ENCODE measurements around the gene KNSTRN. TPM values are rescaled to one million over a fixed set of nuclear protein-coding genes. Genes with fewer than 3 reads are reported as not detected.

KNSTRN gene
- total and polyA plus RNA-seq, 2 experiments from 2014 or later = 67.9 to 80.4 TPM

DNA sequence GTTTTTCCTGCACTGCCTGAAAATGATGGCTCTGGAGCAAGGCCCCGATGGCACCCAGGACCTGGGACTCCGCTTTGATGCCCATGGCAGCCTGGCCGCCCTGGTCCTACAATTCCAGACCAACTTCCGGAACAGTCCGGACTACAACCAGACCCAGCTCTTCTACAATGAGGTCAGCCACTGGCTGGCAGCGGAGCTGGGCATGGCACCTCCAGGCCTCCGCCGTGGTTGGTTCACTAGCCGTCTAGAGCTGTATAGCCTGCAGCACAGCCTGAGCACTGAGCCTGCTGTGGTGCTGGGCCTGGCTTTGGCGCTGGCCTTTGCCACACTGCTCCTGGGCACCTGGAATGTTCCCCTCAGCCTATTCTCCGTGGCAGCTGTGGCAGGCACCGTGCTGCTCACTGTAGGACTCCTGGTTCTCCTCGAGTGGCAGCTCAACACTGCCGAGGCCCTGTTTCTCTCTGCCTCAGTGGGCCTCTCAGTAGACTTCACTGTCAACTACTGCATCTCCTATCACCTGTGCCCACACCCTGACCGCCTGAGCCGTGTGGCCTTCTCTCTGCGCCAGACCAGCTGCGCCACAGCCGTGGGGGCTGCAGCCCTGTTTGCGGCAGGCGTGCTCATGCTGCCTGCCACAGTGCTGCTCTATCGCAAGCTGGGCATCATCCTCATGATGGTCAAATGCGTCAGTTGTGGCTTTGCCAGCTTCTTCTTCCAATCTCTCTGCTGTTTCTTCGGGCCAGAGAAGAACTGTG, 13.6 kb upstream of the KNSTRN start:
- Mint-ChIP-seq H3K4me1 (peaks cover 30% of the 10 kb centered on the region), H3K36me3 (ENCODE audit: low read depth) (no peaks in the 10 kb centered on the region; the same call in 2 of the 3 replicates), H3K27me3 (ENCODE audit: insufficient read depth, low read depth, poor library complexity) (peaks cover 31% of the 10 kb centered on the region), H3K9me3 (peaks cover 2% of the 10 kb centered on the region; the same call in 1 of the 3 replicates), H3K4me3 (peak overlapping the region; percentile 34; the same call in 1 of the 3 replicates), H3K27ac (no peak overlapping the region)
- H3K4me3 ChIP-seq = no peak overlapping the region
- 0 out of 2 replicates have a peak, but pooled peaks cover 3% of the 10 kb centered on the region for H3F3A ChIP-seq (replicated peaks; ENCODE audit: low read depth)
- H3K36me3 ChIP-seq (ENCODE audit: insufficient read depth) = no peaks in the 10 kb centered on the region
- DNase-seq (ENCODE audit: low spot score) (no peak), ATAC-seq (no peak)
- H3K9me2 ChIP-seq (ENCODE audit: insufficient read depth) = no peaks in the 10 kb centered on the region
- no peak overlapping the region for H3K4me2 ChIP-seq
- peak overlapping the region; percentile 90; the same call in 1 of the 2 replicates for H2AFZ ChIP-seq
- TF ChIP-seq, protein P1, sequence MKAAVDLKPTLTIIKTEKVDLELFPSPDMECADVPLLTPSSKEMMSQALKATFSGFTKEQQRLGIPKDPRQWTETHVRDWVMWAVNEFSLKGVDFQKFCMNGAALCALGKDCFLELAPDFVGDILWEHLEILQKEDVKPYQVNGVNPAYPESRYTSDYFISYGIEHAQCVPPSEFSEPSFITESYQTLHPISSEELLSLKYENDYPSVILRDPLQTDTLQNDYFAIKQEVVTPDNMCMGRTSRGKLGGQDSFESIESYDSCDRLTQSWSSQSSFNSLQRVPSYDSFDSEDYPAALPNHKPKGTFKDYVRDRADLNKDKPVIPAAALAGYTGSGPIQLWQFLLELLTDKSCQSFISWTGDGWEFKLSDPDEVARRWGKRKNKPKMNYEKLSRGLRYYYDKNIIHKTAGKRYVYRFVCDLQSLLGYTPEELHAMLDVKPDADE (IDR thresholded peaks at IDR 0.05) = no peak
- TF ChIP-seq STAT1 (IDR thresholded peaks at IDR 0.05; ENCODE audit: unreplicated experiment) (no peak), EZH2phosphoT487 (IDR thresholded peaks at IDR 0.05; ENCODE audit: unreplicated experiment) (no peak), EZH2 (IDR thresholded peaks at IDR 0.05; ENCODE audit: low read depth, unreplicated experiment) (no peak), CREB1 (CRISPR knock-in tag; IDR thresholded peaks at IDR 0.05; ENCODE audit: low read depth) (no peak), NANOG (IDR thresholded peaks at IDR 0.05; ENCODE audit: borderline replicate concordance) (no peak), JUNB (IDR thresholded peaks at IDR 0.05; ENCODE audit: unreplicated experiment) (no peak), POLR2AphosphoS5 (IDR thresholded peaks at IDR 0.05; ENCODE audit: low read depth) (no peak), ZNF114 (CRISPR knock-in tag; IDR thresholded peaks at IDR 0.05) (no peak), ZNF331 (CRISPR knock-in tag; IDR thresholded peaks at IDR 0.05; ENCODE audit: low read depth) (no peak)
- TF ChIP-seq, protein P2, sequence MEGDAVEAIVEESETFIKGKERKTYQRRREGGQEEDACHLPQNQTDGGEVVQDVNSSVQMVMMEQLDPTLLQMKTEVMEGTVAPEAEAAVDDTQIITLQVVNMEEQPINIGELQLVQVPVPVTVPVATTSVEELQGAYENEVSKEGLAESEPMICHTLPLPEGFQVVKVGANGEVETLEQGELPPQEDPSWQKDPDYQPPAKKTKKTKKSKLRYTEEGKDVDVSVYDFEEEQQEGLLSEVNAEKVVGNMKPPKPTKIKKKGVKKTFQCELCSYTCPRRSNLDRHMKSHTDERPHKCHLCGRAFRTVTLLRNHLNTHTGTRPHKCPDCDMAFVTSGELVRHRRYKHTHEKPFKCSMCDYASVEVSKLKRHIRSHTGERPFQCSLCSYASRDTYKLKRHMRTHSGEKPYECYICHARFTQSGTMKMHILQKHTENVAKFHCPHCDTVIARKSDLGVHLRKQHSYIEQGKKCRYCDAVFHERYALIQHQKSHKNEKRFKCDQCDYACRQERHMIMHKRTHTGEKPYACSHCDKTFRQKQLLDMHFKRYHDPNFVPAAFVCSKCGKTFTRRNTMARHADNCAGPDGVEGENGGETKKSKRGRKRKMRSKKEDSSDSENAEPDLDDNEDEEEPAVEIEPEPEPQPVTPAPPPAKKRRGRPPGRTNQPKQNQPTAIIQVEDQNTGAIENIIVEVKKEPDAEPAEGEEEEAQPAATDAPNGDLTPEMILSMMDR (conservative IDR thresholded peaks at IDR 0.05; ENCODE audit: low read depth in 2 of 2) = no peak
- TF ChIP-seq, protein P3, sequence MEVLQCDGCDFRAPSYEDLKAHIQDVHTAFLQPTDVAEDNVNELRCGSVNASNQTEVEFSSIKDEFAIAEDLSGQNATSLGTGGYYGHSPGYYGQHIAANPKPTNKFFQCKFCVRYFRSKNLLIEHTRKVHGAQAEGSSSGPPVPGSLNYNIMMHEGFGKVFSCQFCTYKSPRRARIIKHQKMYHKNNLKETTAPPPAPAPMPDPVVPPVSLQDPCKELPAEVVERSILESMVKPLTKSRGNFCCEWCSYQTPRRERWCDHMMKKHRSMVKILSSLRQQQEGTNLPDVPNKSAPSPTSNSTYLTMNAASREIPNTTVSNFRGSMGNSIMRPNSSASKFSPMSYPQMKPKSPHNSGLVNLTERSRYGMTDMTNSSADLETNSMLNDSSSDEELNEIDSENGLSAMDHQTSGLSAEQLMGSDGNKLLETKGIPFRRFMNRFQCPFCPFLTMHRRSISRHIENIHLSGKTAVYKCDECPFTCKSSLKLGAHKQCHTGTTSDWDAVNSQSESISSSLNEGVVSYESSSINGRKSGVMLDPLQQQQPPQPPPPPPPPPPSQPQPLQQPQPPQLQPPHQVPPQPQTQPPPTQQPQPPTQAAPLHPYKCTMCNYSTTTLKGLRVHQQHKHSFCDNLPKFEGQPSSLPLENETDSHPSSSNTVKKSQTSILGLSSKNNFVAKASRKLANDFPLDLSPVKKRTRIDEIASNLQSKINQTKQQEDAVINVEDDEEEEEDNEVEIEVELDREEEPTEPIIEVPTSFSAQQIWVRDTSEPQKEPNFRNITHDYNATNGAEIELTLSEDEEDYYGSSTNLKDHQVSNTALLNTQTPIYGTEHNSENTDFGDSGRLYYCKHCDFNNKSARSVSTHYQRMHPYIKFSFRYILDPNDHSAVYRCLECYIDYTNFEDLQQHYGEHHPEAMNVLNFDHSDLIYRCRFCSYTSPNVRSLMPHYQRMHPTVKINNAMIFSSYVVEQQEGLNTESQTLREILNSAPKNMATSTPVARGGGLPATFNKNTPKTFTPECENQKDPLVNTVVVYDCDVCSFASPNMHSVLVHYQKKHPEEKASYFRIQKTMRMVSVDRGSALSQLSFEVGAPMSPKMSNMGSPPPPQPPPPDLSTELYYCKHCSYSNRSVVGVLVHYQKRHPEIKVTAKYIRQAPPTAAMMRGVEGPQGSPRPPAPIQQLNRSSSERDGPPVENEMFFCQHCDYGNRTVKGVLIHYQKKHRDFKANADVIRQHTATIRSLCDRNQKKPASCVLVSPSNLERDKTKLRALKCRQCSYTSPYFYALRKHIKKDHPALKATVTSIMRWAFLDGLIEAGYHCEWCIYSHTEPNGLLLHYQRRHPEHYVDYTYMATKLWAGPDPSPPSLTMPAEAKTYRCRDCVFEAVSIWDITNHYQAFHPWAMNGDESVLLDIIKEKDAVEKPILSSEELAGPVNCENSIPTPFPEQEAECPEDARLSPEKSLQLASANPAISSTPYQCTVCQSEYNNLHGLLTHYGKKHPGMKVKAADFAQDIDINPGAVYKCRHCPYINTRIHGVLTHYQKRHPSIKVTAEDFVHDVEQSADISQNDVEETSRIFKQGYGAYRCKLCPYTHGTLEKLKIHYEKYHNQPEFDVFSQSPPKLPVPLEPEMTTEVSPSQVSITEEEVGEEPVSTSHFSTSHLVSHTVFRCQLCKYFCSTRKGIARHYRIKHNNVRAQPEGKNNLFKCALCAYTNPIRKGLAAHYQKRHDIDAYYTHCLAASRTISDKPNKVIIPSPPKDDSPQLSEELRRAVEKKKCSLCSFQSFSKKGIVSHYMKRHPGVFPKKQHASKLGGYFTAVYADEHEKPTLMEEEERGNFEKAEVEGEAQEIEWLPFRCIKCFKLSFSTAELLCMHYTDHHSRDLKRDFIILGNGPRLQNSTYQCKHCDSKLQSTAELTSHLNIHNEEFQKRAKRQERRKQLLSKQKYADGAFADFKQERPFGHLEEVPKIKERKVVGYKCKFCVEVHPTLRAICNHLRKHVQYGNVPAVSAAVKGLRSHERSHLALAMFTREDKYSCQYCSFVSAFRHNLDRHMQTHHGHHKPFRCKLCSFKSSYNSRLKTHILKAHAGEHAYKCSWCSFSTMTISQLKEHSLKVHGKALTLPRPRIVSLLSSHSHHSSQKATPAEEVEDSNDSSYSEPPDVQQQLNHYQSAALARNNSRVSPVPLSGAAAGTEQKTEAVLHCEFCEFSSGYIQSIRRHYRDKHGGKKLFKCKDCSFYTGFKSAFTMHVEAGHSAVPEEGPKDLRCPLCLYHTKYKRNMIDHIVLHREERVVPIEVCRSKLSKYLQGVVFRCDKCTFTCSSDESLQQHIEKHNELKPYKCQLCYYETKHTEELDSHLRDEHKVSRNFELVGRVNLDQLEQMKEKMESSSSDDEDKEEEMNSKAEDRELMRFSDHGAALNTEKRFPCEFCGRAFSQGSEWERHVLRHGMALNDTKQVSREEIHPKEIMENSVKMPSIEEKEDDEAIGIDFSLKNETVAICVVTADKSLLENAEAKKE (CRISPR knock-in tag; IDR thresholded peaks at IDR 0.05) = no peak
- TF ChIP-seq, protein P4, sequence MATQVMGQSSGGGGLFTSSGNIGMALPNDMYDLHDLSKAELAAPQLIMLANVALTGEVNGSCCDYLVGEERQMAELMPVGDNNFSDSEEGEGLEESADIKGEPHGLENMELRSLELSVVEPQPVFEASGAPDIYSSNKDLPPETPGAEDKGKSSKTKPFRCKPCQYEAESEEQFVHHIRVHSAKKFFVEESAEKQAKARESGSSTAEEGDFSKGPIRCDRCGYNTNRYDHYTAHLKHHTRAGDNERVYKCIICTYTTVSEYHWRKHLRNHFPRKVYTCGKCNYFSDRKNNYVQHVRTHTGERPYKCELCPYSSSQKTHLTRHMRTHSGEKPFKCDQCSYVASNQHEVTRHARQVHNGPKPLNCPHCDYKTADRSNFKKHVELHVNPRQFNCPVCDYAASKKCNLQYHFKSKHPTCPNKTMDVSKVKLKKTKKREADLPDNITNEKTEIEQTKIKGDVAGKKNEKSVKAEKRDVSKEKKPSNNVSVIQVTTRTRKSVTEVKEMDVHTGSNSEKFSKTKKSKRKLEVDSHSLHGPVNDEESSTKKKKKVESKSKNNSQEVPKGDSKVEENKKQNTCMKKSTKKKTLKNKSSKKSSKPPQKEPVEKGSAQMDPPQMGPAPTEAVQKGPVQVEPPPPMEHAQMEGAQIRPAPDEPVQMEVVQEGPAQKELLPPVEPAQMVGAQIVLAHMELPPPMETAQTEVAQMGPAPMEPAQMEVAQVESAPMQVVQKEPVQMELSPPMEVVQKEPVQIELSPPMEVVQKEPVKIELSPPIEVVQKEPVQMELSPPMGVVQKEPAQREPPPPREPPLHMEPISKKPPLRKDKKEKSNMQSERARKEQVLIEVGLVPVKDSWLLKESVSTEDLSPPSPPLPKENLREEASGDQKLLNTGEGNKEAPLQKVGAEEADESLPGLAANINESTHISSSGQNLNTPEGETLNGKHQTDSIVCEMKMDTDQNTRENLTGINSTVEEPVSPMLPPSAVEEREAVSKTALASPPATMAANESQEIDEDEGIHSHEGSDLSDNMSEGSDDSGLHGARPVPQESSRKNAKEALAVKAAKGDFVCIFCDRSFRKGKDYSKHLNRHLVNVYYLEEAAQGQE (IDR thresholded peaks at IDR 0.05; ENCODE audit: unreplicated experiment) = no peak
- peaks cover 19% of the 10 kb centered on the region for H3K4me1 ChIP-seq (ENCODE audit: insufficient read depth)
- no peaks in the 10 kb centered on the region for H3K79me2 ChIP-seq (replicated peaks; ENCODE audit: insufficient read depth)
- no peaks in the 10 kb centered on the region for H4K20me1 ChIP-seq (replicated peaks; ENCODE audit: insufficient read depth)
- H3K27me3 ChIP-seq (ENCODE audit: insufficient read depth) = peaks cover 28% of the 10 kb centered on the region
- H3K27ac ChIP-seq (ENCODE audit: low read depth) = no peak overlapping the region

All from GM23338 (cell line).